ENCODE data around the gene SLC6A19.
"Not testable (repeated sequence)": the region's sequence is repeated elsewhere in the genome, so short reads cannot be mapped to it uniquely, and the experiment has no call there.

Gene SLC6A19

GRCh38 chr5:1264211-1264610, 62.8 kb downstream of the SLC6A19 start:
- TF ChIP-seq, protein P1, sequence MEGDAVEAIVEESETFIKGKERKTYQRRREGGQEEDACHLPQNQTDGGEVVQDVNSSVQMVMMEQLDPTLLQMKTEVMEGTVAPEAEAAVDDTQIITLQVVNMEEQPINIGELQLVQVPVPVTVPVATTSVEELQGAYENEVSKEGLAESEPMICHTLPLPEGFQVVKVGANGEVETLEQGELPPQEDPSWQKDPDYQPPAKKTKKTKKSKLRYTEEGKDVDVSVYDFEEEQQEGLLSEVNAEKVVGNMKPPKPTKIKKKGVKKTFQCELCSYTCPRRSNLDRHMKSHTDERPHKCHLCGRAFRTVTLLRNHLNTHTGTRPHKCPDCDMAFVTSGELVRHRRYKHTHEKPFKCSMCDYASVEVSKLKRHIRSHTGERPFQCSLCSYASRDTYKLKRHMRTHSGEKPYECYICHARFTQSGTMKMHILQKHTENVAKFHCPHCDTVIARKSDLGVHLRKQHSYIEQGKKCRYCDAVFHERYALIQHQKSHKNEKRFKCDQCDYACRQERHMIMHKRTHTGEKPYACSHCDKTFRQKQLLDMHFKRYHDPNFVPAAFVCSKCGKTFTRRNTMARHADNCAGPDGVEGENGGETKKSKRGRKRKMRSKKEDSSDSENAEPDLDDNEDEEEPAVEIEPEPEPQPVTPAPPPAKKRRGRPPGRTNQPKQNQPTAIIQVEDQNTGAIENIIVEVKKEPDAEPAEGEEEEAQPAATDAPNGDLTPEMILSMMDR (IDR thresholded peaks at IDR 0.05) = no peak
- Histone ChIP-seq H3K9me3 (no peaks in the 10 kb centered on the region), H3K4me3 (ENCODE audit: low read depth in 1 of 2, low read length in 1 of 2) (no peak overlapping the region), H3K4me1 (ENCODE audit: control insufficient read depth in 1 of 2, insufficient read depth in 1 of 2, low read depth in 1 of 2, low read length in 1 of 2) (no peaks in the 10 kb centered on the region), H3K27me3 (no peaks in the 10 kb centered on the region), H3K36me3 (no peaks in the 10 kb centered on the region), H3K27ac (no peak overlapping the region)

- no peaks in the 10 kb centered on the region for H3K36me3 ChIP-seq
- H3K27me3 ChIP-seq = no peaks in the 10 kb centered on the region
- H3K27ac ChIP-seq = no peak overlapping the region
- TF ChIP-seq, protein P1 (IDR thresholded peaks at IDR 0.05) = no peak
- H3K9me3 ChIP-seq = no peaks in the 10 kb centered on the region
- no peaks in the 10 kb centered on the region for H3K4me1 ChIP-seq (ENCODE audit: control insufficient read depth in 1 of 2, insufficient read depth in 1 of 2, low read depth in 1 of 2, low read length in 1 of 2)
- no peak overlapping the region for H3K4me3 ChIP-seq (ENCODE audit: low read depth in 1 of 2, low read length in 1 of 2)
Measured at GRCh38 chr5:1265026-1265425, 63.6 kb downstream of the SLC6A19 start.

GRCh38 chr5:1265461-1266455, 64.4 kb downstream of the SLC6A19 start:
- no peaks in the 10 kb centered on the region for H3K27me3 ChIP-seq
- TF ChIP-seq, protein P1 (IDR thresholded peaks at IDR 0.05) = no peak

DNA sequence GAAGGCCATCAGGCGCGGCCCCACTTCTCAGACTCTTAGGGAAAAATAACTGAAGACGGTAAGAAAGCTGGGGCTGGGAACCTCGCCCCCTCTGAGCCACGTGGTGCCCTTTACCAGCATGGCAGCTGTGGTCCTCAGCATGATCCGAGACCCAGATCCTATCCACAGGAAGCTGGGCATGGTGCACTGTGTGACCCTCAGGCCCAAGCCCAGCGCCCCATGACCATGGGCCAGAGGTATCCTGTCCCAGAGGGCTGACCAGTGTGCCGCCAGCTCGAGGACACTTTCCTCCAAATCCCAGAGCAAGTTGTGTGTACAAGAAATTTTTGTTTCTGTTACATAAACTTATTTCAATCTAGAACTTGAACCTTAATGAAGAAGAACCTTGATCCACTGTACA, 65.4 kb downstream of the SLC6A19 start:
- no peaks in the 10 kb centered on the region for H3K27me3 ChIP-seq
- no peaks in the 10 kb centered on the region for H3K4me1 ChIP-seq (ENCODE audit: control insufficient read depth in 1 of 2, insufficient read depth in 1 of 2, low read depth in 1 of 2, low read length in 1 of 2)
- no peaks in the 10 kb centered on the region for H3K9me3 ChIP-seq
- TF ChIP-seq, protein P1 (IDR thresholded peaks at IDR 0.05) = no peak
- no peak overlapping the region for H3K27ac ChIP-seq
- H3K36me3 ChIP-seq = no peaks in the 10 kb centered on the region
- no peak overlapping the region for H3K4me3 ChIP-seq (ENCODE audit: low read depth in 1 of 2, low read length in 1 of 2)

More at GRCh38 chr5:1265461-1266455, 64.4 kb downstream of the SLC6A19 start:
- Histone ChIP-seq H3K27ac (no peak overlapping the region), H3K4me1 (ENCODE audit: control insufficient read depth in 1 of 2, insufficient read depth in 1 of 2, low read depth in 1 of 2, low read length in 1 of 2) (no peaks in the 10 kb centered on the region), H3K9me3 (no peaks in the 10 kb centered on the region), H3K4me3 (ENCODE audit: low read depth in 1 of 2, low read length in 1 of 2) (no peak overlapping the region), H3K36me3 (no peaks in the 10 kb centered on the region)

DNA sequence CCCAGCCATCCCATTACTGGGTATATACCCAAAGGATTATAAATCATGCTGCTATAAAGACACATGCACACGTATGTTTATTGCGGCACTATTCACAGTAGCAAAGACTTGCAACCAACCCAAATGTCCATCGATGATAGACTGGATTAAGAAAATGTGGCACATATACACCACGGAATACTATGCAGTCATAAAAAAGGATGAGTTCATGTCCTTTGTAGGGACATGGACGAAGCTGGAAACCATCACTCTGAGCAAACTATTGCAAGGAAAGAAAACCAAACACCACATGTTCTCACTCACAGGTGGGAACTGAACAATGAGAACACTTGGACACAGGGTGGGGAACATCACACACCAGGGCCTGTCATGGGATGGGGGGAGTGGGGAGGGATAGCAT, 66.1 kb downstream of the SLC6A19 start:
- not testable (repeated sequence) for H3K27me3 ChIP-seq; H3K4me3 ChIP-seq (ENCODE audit: low read depth in 1 of 2, low read length in 1 of 2); H3K4me1 ChIP-seq (ENCODE audit: control insufficient read depth in 1 of 2, insufficient read depth in 1 of 2, low read depth in 1 of 2, low read length in 1 of 2); H3K9me3 ChIP-seq; H3K36me3 ChIP-seq; H3K27ac ChIP-seq

DNA sequence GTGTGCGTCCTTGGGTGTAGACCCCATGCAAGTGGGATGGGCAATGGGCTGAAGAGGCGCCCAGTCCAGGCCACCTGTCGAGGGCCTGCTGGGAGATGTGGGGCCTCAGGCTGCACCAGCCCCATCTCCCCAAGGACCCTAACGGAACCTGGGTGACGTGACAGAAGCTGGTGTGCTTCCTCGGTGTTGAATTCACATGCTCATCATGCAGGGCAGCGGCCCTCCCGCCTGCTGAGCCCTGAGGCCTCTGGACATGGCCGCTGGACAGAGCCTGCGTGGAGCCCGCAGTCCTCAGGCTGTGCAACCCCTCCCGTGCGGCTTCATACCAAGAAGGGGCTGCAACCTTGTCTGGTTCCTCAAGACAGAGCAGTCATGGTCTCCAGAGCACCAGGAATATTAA, 66.7 kb downstream of the SLC6A19 start:
- Histone ChIP-seq H3K9me3 (no peaks in the 10 kb centered on the region), H3K4me1 (ENCODE audit: control insufficient read depth in 1 of 2, insufficient read depth in 1 of 2, low read depth in 1 of 2, low read length in 1 of 2) (no peaks in the 10 kb centered on the region), H3K27me3 (no peaks in the 10 kb centered on the region), H3K4me3 (ENCODE audit: low read depth in 1 of 2, low read length in 1 of 2) (no peak overlapping the region), H3K36me3 (no peaks in the 10 kb centered on the region), H3K27ac (no peak overlapping the region)
- TF ChIP-seq, protein P1 (IDR thresholded peaks at IDR 0.05) = no peak

All from neutrophil (primary cell).